Central memory CD4-positive, alpha-beta T cell (primary cell): ENCODE data around the gene PIAS1.
"Not testable (repeated sequence)": the region's sequence is repeated elsewhere in the genome, so short reads cannot be mapped to it uniquely, and the experiment has no call there.

Experiments used
- DNase-seq: peaks from one replicate; pipeline ENCODE4 v3.0.0; 2022

Gene PIAS1

GRCh38 chr15:68130851-68131250, 76.7 kb downstream of the PIAS1 start:
- no peak for DNase-seq

- no peak for DNase-seq
Measured at GRCh38 chr15:68137096-68137495, 83.0 kb downstream of the PIAS1 start.

GRCh38 chr15:68143129-68143528, 89.0 kb downstream of the PIAS1 start:
- DNase-seq = no peak

GRCh38 chr15:68143785-68144184, 89.7 kb downstream of the PIAS1 start:
- DNase-seq = no peak

GRCh38 chr15:68145706-68146105, 91.6 kb downstream of the PIAS1 start:
- DNase-seq = no peak

GRCh38 chr15:68148039-68148438, 93.9 kb downstream of the PIAS1 start:
- DNase-seq = no peak

GRCh38 chr15:68149059-68149458, 94.9 kb downstream of the PIAS1 start:
- DNase-seq = no peak

- DNase-seq = no peak
Measured at GRCh38 chr15:68150187-68150586, 96.1 kb downstream of the PIAS1 start.

- DNase-seq = no peak
Measured at GRCh38 chr15:68151277-68151676, 97.2 kb downstream of the PIAS1 start.

GRCh38 chr15:68152342-68152741, 98.2 kb downstream of the PIAS1 start:
- no peak for DNase-seq

GRCh38 chr15:68154923-68155559, 100.9 kb downstream of the PIAS1 start:
- peak; percentile 19 for DNase-seq

GRCh38 chr15:68157074-68157473, 103.0 kb downstream of the PIAS1 start:
- no peak for DNase-seq

- DNase-seq = no peak
Measured at GRCh38 chr15:68158046-68158628, 104.0 kb downstream of the PIAS1 start.

- no peak for DNase-seq
Measured at GRCh38 chr15:68163191-68163590, 109.1 kb downstream of the PIAS1 start.

- no peak for DNase-seq
Measured at GRCh38 chr15:68166847-68167246, 112.7 kb downstream of the PIAS1 start.

GRCh38 chr15:68172037-68172436, 117.9 kb downstream of the PIAS1 start:
- DNase-seq = not testable (repeated sequence)

GRCh38 chr15:68173119-68173518, 119.0 kb downstream of the PIAS1 start:
- DNase-seq = no peak

- DNase-seq = no peak
Measured at GRCh38 chr15:68175526-68175925, 121.4 kb downstream of the PIAS1 start.

GRCh38 chr15:68176601-68177000, 122.5 kb downstream of the PIAS1 start:
- DNase-seq = no peak

GRCh38 chr15:68177742-68178141, 123.6 kb downstream of the PIAS1 start:
- DNase-seq = no peak

- DNase-seq = no peak
Measured at GRCh38 chr15:68183616-68184315, 129.7 kb downstream of the PIAS1 start.

GRCh38 chr15:68184616-68185480, 130.7 kb downstream of the PIAS1 start:
- no peak for DNase-seq

- DNase-seq = no peak
Measured at GRCh38 chr15:68186671-68187397, 132.7 kb downstream of the PIAS1 start.
